BJ (cell line): Measurements from ENCODE around the gene ADAT2. TPM values are rescaled to one million over a fixed set of nuclear protein-coding genes. Genes with fewer than 3 reads are reported as not detected.

Source experiments
- CTCF ChIA-PET: fragments of 350-600 bp; formaldehyde crosslinking; extraction: SDS; loops from one replicate; lab custom pipeline; 2021; ENCODE audit warnings: antibody characterized with exemption, inconsistent platforms; lab: Yijun Ruan, JAX
- POLR2A ChIA-PET: fragments of 300-600 bp; sonication (Branson Sonifier 250); formaldehyde crosslinking; extraction: SDS; loops from one replicate; lab custom pipeline; 2021; ENCODE audit warnings: antibody characterized with exemption; lab: Charles Lee
- DNase-seq: peaks from one replicate; pipeline ENCODE4 v3.0.0-alpha.2; 2011; ENCODE audit warnings: low read depth
- H3K27me3 ChIP-seq: 2 replicates; pipeline ENCODE4 v1.6.0; 2011; ENCODE audit warnings: low read length; ENCODE audit not compliant: control insufficient read depth, insufficient read depth
- H3K36me3 ChIP-seq: 2 replicates; pipeline ENCODE4 v1.5.1; 2011; ENCODE audit warnings: low read length; ENCODE audit not compliant: control insufficient read depth, insufficient read depth
- H3K4me3 ChIP-seq: 2 replicates; pipeline ENCODE4 v1.5.1; 2011; ENCODE audit warnings: low read depth, mild to moderate bottlenecking, control low read depth, low read length
- polyA plus RNA-seq: library from polyadenylated mRNA; depleted of rRNA; stranded (reverse); fragments of >200 nt; gene quantifications from 2 replicates; pipeline ENCODE4 v1.2.3, GENCODE V29; 2011
- TF ChIP-seq, protein P1 (sequence below): IDR thresholded peaks from 2 replicates; pipeline ENCODE4 v1.5.1; 2011; ENCODE audit warnings: low read depth, mild to moderate bottlenecking, control low read depth, inconsistent platforms, low read length, moderate library complexity; ENCODE audit not compliant: insufficient read depth

The ADAT2 gene
- polyA plus RNA-seq, 1 experiment, result 1.3 TPM

DNA sequence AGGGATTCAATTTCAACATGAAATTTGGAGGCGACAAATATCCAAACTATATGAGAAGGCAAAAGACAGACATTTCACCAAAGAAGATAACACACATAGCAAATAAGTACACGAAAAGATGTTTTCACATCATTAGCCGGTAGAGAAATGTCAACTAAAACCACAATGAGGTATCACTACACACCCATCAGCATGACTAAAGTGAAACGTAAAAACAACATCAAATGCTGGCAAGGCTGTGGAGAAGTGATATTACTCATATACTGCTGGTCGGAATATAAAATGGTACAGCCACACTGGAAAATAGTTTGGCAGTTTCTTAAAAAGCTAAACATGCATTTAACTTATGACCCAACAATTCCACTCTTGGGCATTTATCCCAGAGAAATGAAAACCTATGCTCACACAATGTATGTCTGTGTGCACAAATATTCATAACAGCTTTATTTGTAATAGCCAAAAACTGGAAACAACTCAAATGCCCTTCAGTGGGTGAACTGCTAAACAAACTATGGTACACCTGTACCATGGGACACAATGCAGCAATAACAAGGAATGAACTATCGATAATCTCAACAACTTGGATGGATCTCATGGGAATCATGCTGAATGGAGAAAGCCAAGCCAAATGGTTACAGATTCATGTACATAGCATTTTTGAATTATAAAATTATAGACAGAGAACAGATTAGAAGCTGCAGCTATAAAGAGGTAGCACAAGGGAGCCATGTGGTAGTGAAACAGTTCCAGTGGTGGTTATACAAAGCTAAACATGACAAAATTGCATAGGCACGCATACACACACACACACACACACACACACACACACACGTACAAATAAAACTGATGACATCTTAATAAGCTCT is 8.6 kb downstream of the ADAT2 start:
- TF ChIP-seq, protein P1, sequence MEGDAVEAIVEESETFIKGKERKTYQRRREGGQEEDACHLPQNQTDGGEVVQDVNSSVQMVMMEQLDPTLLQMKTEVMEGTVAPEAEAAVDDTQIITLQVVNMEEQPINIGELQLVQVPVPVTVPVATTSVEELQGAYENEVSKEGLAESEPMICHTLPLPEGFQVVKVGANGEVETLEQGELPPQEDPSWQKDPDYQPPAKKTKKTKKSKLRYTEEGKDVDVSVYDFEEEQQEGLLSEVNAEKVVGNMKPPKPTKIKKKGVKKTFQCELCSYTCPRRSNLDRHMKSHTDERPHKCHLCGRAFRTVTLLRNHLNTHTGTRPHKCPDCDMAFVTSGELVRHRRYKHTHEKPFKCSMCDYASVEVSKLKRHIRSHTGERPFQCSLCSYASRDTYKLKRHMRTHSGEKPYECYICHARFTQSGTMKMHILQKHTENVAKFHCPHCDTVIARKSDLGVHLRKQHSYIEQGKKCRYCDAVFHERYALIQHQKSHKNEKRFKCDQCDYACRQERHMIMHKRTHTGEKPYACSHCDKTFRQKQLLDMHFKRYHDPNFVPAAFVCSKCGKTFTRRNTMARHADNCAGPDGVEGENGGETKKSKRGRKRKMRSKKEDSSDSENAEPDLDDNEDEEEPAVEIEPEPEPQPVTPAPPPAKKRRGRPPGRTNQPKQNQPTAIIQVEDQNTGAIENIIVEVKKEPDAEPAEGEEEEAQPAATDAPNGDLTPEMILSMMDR, result no peak
- no peak for DNase-seq
- CTCF ChIA-PET, result interaction anchor here (1.3 to 1.6 kb wide), 2 partner anchors 15 to 749 kb away, joined by 5 to 12 read pairs; no protein-coding TSS in a partner anchor
- POLR2A ChIA-PET, result no interaction called here
- no peak overlapping the region for H3K4me3 ChIP-seq
- no peaks in the 10 kb centered on the region for H3K36me3 ChIP-seq
- H3K27me3 ChIP-seq, result no peaks in the 10 kb centered on the region

DNA sequence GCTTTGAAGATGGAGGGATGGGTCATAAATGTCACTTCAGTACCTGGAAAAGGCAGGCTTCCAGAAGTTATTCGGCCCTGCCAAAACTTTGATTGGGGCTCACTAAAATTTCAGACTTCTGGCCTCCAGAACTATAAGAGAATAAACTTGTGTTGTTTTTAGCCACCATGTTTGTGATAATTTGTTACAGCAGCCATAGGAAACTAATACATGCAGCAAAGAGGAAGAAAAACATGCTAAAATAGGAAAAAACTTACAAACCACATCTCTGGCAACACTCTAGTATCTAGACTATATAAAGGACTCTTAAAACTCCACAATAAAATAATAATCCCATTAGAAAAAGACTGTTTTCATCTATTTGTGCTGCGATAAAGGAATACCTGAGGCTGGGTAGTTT is 9.5 kb downstream of the ADAT2 start:
- no peaks in the 10 kb centered on the region for H3K27me3 ChIP-seq
- ChIA-PET CTCF (no interaction called here), POLR2A (no interaction called here)
- no peak for DNase-seq
- no peak overlapping the region for H3K4me3 ChIP-seq
- H3K36me3 ChIP-seq, result no peaks in the 10 kb centered on the region
- TF ChIP-seq, protein P1, result no peak

DNA sequence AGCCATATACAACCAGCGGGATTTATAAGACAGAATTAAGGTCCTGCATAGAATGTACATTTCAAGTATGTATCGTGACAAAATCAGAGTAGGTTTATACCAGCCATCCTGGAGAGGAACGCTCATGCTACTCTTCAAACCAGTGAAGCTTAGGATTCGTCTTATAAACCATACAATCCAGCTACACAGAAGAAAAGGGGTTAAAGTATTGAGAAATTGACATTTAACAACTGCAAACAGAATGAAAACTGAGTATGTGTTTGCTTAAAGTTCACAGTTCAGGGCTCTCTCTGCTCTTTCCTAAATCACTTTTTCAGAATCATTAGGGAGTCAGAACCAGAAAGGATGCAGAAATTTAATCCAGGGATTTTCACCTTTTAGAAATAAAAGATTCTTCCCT is 17.9 kb downstream of the ADAT2 start:
- H3K27me3 ChIP-seq, result no peaks in the 10 kb centered on the region
- no peak for DNase-seq
- no peaks in the 10 kb centered on the region for H3K36me3 ChIP-seq
- CTCF ChIA-PET, result interaction anchor here (0.5 to 1.6 kb wide), 2 partner anchors 14 to 404 kb away, joined by 3 read pairs; no protein-coding TSS in a partner anchor
- H3K4me3 ChIP-seq, result no peak overlapping the region
- TF ChIP-seq, protein P1, result no peak
- POLR2A ChIA-PET, result interaction anchor here (0.7 kb wide), 1 partner anchor 380 kb away, joined by 3 read pairs; no protein-coding TSS in a partner anchor

DNA sequence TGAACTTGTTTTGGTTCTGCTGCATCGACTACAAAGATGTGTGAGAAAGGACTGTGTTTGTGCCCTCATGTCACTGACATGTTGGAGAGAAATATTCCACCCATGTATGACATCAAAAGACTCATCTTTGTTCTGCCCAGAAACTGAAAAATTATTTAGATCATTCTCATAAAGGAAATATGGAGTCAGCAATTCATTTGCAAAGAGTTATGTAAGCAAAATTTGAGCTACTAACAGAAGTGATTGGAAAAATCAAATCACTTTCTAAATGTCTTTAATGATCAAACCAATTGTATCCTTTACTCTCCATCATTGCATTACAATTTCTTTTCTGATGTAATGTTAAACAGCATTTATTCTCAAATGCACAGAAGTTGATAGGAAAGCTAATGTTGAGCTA is 19.3 kb downstream of the ADAT2 start:
- no peak for DNase-seq
- Histone ChIP-seq H3K4me3 (no peak overlapping the region), H3K27me3 (no peaks in the 10 kb centered on the region), H3K36me3 (no peaks in the 10 kb centered on the region)
- TF ChIP-seq, protein P1, result no peak
- CTCF ChIA-PET, result no interaction called here
- POLR2A ChIA-PET, result no interaction called here

DNA sequence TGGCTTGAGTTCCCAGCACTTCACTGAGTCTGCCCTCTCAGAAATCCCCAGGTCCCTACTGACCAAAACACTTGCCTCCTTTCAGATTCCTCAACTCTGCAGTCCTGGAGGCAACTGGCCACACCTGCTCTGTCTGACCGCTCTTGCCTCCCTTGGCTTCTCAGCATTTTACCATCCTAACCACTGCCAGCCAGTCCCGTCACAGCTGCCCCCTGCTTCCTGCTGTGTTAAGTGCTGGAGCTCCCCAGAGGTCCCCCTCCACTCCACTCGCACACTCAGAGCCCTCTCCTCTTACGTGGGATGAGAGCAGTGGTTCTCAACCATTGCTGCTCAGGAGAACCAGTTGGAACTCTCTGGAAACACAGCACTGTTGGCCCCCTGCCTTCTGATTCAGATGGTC is 20.5 kb downstream of the ADAT2 start:
- CTCF ChIA-PET, result interaction anchor here (1.1 to 5.1 kb wide), 3 partner anchors 737 to 955 kb away, joined by 4 to 68 read pairs (median 4); no protein-coding TSS in a partner anchor

More for the DNA sequence above, 20.5 kb downstream of the ADAT2 start:
- H3K27me3 ChIP-seq, result no peaks in the 10 kb centered on the region
- TF ChIP-seq, protein P1, result no peak
- POLR2A ChIA-PET, result no interaction called here
- no peak overlapping the region for H3K4me3 ChIP-seq
- no peak for DNase-seq
- no peaks in the 10 kb centered on the region for H3K36me3 ChIP-seq
